ENCODE results near the gene CD40.

The CD40 gene

GRCh38 chr20:46173652-46174468 lies 55.7 kb downstream of the CD40 start:
- no peak for DNase-seq (ENCODE audit: low read depth in 2 of 2)

GRCh38 chr20:46174469-46175126 lies 56.5 kb downstream of the CD40 start:
- DNase-seq (ENCODE audit: low read depth in 2 of 2): peak; percentile 27 to 53

- DNase-seq (ENCODE audit: low read depth in 2 of 2): no peak
Observed at GRCh38 chr20:46175127-46175494, 57.0 kb downstream of the CD40 start.

GRCh38 chr20:46176739-46177378 lies 58.7 kb downstream of the CD40 start:
- no peak for DNase-seq (ENCODE audit: low read depth in 2 of 2)

- DNase-seq (ENCODE audit: low read depth in 2 of 2): no peak
Observed at GRCh38 chr20:46177768-46178167, 59.7 kb downstream of the CD40 start.

GRCh38 chr20:46178891-46179290 lies 60.8 kb downstream of the CD40 start:
- no peak for DNase-seq (ENCODE audit: low read depth in 2 of 2)
